K562 treated with DMSO at 1 percent for 4 hours (cell line): ENCODE data around the gene FAM221B. TPM values are rescaled to one million over a fixed set of nuclear protein-coding genes. Genes with fewer than 3 reads are reported as not detected.

ENCODE experiments used
- total RNA-seq: library from RNA; unstranded; fragments of 300-600 nt; gene quantifications from 2 replicates; pipeline ENCODE4 v1.2.3, GENCODE V29; 2022; ENCODE audit not compliant: insufficient read depth

Gene FAM221B
- not detected in 2 replicates for total RNA-seq

DNA sequence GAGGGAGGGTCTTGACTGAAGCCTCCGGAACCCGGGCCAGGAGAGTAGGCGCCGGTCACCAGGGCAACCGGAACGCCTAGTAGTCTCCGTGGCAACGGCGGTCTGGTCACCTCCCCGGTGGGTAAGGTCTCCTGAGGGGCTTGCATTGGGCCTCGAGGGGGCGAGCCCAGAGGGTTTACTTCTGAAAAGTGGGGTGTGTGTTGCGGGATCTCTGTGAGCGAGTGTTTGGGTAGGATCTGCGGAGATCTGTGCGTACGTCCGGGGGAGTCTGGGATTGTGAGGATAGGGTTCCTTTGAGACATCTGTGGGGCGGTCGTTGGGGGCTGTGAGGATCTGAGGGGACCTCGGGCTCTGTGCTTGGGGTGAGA, at the start of gene FAM221B:
Gene FAM221B, minus strand, starts transcription at position 17 of the 368 bp plus-strand sequence. CDS start 2,571 bp downstream, outside the sequence.

GRCh38 chr9:35870351-35870923, 41.9 kb upstream of the FAM221B start, which contains the start of gene OR13J1:
Gene OR13J1 (minus strand): TSS chr9:35870401. CDS start chr9:35870401, 0 bp downstream.

DNA sequence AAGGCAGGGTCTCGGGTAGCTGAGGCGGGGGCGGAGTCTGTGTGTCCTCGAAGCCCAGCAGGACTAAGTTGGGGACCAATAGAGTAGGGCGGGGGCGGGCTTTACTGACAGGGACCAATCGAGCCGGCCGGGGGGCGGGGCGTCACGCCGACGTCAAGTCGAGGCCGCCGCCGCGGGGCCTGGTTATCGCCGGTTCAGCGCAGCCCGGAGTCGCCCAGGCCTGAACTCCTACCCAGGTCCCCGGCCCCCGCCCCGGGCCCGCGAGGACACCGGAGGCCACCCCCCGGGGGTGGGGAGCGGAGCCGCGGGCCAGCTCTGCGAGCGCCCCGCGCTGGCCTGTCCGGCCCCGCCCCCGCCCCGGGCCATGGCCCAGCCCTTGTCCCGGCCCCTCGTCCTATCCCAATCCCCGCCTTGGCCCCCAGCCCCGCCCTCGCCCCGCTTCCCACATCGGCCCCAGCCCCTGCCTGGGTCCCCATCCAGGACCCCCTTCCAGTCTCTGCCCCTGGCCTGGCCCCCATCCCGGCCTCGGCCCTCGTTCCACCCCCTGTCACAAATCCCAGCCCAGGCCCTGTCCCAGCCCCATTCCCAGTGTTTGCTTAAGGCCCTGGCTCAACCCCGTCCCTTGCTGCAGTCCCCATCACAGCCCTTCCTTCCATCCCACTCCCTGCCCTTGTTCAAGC, 692 bp upstream of the FAM221B start, which contains the start of gene TMEM8B:
Gene TMEM8B, plus strand, starts transcription at position 145 of the 680 bp plus-strand sequence. Its CDS starts 220 bp downstream, at position 365.

DNA sequence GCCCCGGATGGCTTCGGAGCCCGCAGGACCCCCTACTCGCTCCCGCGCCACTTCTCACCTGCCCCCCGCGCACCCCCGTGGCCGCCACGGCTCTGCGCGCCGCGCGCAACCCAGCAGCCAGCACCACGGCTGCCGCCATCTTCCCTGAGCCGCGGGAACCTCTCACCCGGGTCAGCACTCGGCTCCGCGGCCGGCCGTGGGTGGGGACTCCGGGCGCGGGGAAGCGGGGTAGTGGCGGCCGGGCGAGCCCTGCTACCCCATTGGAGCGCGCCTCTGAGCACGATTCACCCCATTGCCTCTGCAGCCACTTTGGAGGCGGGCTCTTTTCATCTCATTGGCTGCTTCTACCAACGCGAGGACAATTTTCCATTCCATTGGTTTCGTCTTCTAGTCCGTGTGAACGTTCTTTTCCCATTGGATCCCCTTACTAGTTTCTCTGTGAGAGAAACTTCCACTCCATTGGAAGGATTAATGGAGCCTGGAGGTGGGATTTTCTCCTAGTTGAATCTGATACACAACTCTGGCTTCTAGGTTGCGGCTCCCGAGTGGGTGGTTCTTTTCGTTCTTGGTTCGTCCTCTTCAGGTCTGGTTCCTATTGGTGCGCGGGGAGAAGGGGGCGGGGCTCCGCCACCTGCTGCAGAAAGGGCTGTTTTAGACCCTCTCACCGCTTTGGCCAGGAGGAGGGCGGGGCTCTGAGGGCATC, 13.5 kb downstream of the FAM221B start, which contains the start of gene HINT2:
Gene HINT2, minus strand, starts transcription at position 202 of the 703 bp plus-strand sequence. Its CDS starts 63 bp downstream, at position 139.

GRCh38 chr9:35812025-35812602, 16.4 kb downstream of the FAM221B start, which contains the start of gene SPAG8:
Gene SPAG8 (minus strand): TSS chr9:35812262. CDS start chr9:35812147, 115 bp downstream.

DNA sequence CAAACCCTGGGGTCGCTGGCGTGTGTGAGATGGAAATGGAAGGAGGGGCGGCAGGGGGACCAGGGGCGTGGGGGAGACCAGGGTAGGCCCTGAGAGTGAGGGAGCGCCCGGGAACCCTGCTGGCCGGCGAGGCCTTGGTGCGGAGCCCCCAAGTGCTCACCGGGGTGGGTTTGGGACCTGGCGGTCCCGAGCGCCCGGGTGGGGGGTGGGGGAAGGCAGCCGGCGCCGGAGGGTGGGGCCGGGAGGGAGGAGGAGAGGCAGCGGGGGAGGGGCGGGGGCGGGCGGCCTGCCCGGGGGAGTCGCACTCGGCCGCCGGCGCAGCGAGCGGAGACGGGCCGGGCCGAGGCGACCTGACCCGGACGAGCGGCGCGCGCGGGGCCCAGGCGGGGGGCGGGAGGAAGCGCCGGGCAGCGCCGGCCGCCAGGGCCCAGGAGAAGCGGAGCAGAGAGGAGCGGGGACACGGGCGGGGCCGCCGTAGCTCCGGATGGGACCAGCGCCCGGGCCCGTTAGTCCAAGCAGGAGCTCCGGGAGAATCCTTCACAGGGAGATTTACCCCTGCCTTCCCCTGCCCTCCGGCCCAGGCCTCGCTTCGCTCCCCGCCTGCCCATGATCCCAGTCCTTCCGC, 37.1 kb downstream of the FAM221B start, which contains the start of gene NPR2:
Gene NPR2, plus strand, starts transcription at position 295 of the 625 bp plus-strand sequence. CDS start 818 bp downstream, outside the sequence.

Other genes with a start within 250 kb of the FAM221B start
- gene TESK1, start 223.5 kb downstream of the FAM221B start, total RNA-seq, result 10.1 and 13.6 TPM in 2 replicates
- not detected in 2 replicates for gene CD72, start 210.3 kb downstream of the FAM221B start, total RNA-seq
- not detected in 2 replicates for gene SIT1, start 177.8 kb downstream of the FAM221B start, total RNA-seq
- gene RMRP, start 170.7 kb downstream of the FAM221B start, total RNA-seq, result not detected in 2 replicates
- 13.5 and 16.9 TPM in 2 replicates for gene CCDC107, start 170.4 kb downstream of the FAM221B start, total RNA-seq
- gene ARHGEF39, start 163.5 kb downstream of the FAM221B start, total RNA-seq, result 6.1 and 7.2 TPM in 2 replicates
- gene CA9, start 154.8 kb downstream of the FAM221B start, total RNA-seq, result not detected in 2 replicates
- gene TPM2, start 138.8 kb downstream of the FAM221B start, total RNA-seq, result 1.9 and 2.2 TPM in 2 replicates
- gene TLN1, start 96.5 kb downstream of the FAM221B start, total RNA-seq, result 168 and 169 TPM in 2 replicates
- gene CREB3, start 96.1 kb downstream of the FAM221B start, total RNA-seq, result 20.5 and 28.7 TPM in 2 replicates
- 41.2 and 50.0 TPM in 2 replicates for gene GBA2, start 79.5 kb downstream of the FAM221B start, total RNA-seq
- 5.8 and 6.1 TPM in 2 replicates for gene RGP1, start 79.4 kb downstream of the FAM221B start, total RNA-seq
- not detected in 2 replicates for gene MSMP, start 74.5 kb downstream of the FAM221B start, total RNA-seq
- gene NPR2, start 37.1 kb downstream of the FAM221B start, total RNA-seq, result 2.5 and 6.6 TPM in 2 replicates
- gene SPAG8, start 16.5 kb downstream of the FAM221B start, total RNA-seq, result not detected in 2 replicates
- gene HINT2, start 13.7 kb downstream of the FAM221B start, total RNA-seq, result 50.0 and 72.5 TPM in 2 replicates
- gene TMEM8B, start 496 bp upstream of the FAM221B start, total RNA-seq, result 1.1 and 1.8 TPM in 2 replicates
- not detected in 2 replicates for gene OR13J1, start 41.7 kb upstream of the FAM221B start, total RNA-seq
- gene HRCT1, start 77.5 kb upstream of the FAM221B start, total RNA-seq, result not detected in 2 replicates
- not detected in 2 replicates for gene SPAAR, start 80.8 kb upstream of the FAM221B start, total RNA-seq
- not detected in 2 replicates for gene OR2S2, start 129.4 kb upstream of the FAM221B start, total RNA-seq
- gene RECK, start 208.2 kb upstream of the FAM221B start, total RNA-seq, result not detected in 2 replicates